K562 (cell line): ENCODE measurements around the gene NDST3. TPM values are rescaled to one million over a fixed set of nuclear protein-coding genes. Genes with fewer than 3 reads are reported as not detected.

ENCODE experiments used
- ATAC-seq: fragments of 200-7000 bp; cut with Tn5 transposase; 3 replicates; pipeline ENCODE4 v1.9.1; 2020; ENCODE audit warnings: moderate library complexity
- BruUV-seq: library from RNA; stranded (reverse); fragments of 400-500 nt; replicated peaks from 2 replicates; lab custom pipeline; 2021; lab: Mats Ljungman, UMichigan
- CTCF ChIA-PET: fragments of 300-600 bp; formaldehyde crosslinking; extraction: SDS; loops from one replicate; lab custom pipeline; 2021; ENCODE audit warnings: low intra/inter-chr PET ratio; lab: Yijun Ruan, JAX
- POLR2A ChIA-PET: fragments of 300-600, 350-650 bp; sonication (Branson Sonifier 250); formaldehyde crosslinking; extraction: SDS; loops from one replicate; lab custom pipeline; 2021; ENCODE audit warnings: antibody characterized with exemption, inconsistent platforms; lab: Yijun Ruan, JAX
- DNase-seq, 4 experiments: peaks; one replicate each; pipeline versions ENCODE4 v3.0.0 to v3.0.0-alpha.2; 2011 to 2018; ENCODE audit warnings: low spot score in 3 of 4, mixed read lengths in 3 of 4; ENCODE audit errors: extremely low read depth in 1 of 4
- FAIRE-seq: peaks from 2 replicates; lab custom pipeline; 2011; peaks lifted over from hg19 to GRCh38; lab: Jason Lieb, UNC
- H2AFZ ChIP-seq: 2 replicates; pipeline ENCODE4 v1.6.0; 2011; ENCODE audit warnings: low read depth, low read length, control low read depth, inconsistent platforms
- H3K27ac ChIP-seq: fragments of 200-600 bp; 3 replicates; pipeline ENCODE4 v1.8.0; 2011; ENCODE audit warnings: low read depth, mild to moderate bottlenecking, control low read depth, inconsistent platforms, low read length, moderate library complexity, mixed read lengths; ENCODE audit errors: extremely low read depth
- H3K27me3 ChIP-seq, 2 experiments: fragments of 300-600 bp in 1 of 2; 2 replicates in 1 of 2; 3 replicates in 1 of 2; pipeline versions ENCODE4 v1.6.0 to v1.8.0; 2011; ENCODE audit warnings: inconsistent platforms in 2 of 2, low read length in 2 of 2, mild to moderate bottlenecking in 1 of 2, mixed read lengths in 1 of 2, moderate library complexity in 1 of 2; ENCODE audit not compliant: control insufficient read depth in 2 of 2, insufficient read depth in 2 of 2
- H3K36me3 ChIP-seq: fragments of 300-600 bp; 3 replicates; pipeline ENCODE4 v1.8.0; 2011; ENCODE audit warnings: mild to moderate bottlenecking, low read length, inconsistent platforms; ENCODE audit not compliant: control insufficient read depth, insufficient read depth
- H3K4me1 ChIP-seq, 2 experiments: fragments of 200-600 bp in 1 of 2; replicated peaks in 1 of 2; 2 replicates in 1 of 2; 3 replicates in 1 of 2; pipeline versions ENCODE4 v1.5.1 to v1.8.0; 2011; ENCODE audit warnings: inconsistent platforms in 2 of 2, low read length in 2 of 2, mild to moderate bottlenecking in 1 of 2, mixed read lengths in 1 of 2, moderate library complexity in 1 of 2; ENCODE audit not compliant: control insufficient read depth in 2 of 2, insufficient read depth in 2 of 2
- H3K4me2 ChIP-seq: 2 replicates; pipeline ENCODE4 v1.6.1; 2011; ENCODE audit warnings: low read length, control low read depth, inconsistent platforms, mixed read lengths; ENCODE audit not compliant: insufficient read depth
- H3K4me3 ChIP-seq: fragments of 200-600 bp; sonication (generic), shearing (Covaris generic); 2 replicates; pipeline ENCODE4 v1.5.1; 2016; ENCODE audit warnings: control low read depth, inconsistent platforms
- H3K79me2 ChIP-seq: fragments of 200-600 bp; 3 replicates; pipeline ENCODE4 v1.8.0; 2011; ENCODE audit warnings: low read length, inconsistent platforms; ENCODE audit not compliant: control insufficient read depth, insufficient read depth
- H3K9ac ChIP-seq, 2 experiments: 2 replicates each; pipeline versions ENCODE4 v1.6.0 to v1.6.1; 2011; ENCODE audit warnings: low read depth in 2 of 2, low read length in 2 of 2, control low read depth in 1 of 2, inconsistent platforms in 1 of 2, mild to moderate bottlenecking in 1 of 2, mixed read lengths in 1 of 2; ENCODE audit not compliant: insufficient read depth in 1 of 2
- H3K9me1 ChIP-seq: one replicate; pipeline ENCODE4 v1.6.0; 2011; ENCODE audit warnings: inconsistent platforms, mild to moderate bottlenecking, low read length, moderate library complexity; ENCODE audit not compliant: control insufficient read depth, insufficient read depth
- H3K9me3 ChIP-seq: replicated peaks from 2 replicates; pipeline ENCODE4 v1.5.1; 2011; ENCODE audit warnings: low read depth, low read length, inconsistent platforms; ENCODE audit not compliant: control insufficient read depth, insufficient read depth
- H4K20me1 ChIP-seq: replicated peaks from 2 replicates; pipeline ENCODE4 v1.6.1; 2011; ENCODE audit warnings: low read length, inconsistent platforms, mixed read lengths; ENCODE audit not compliant: control insufficient read depth, insufficient read depth
- HNRNPUL1 ChIP-seq: fragments of 200-400 bp; formaldehyde crosslinking; IDR thresholded peaks from 2 replicates; pipeline ENCODE4 v1.6.1; 2017; ENCODE audit warnings: low read length
- POLR2A ChIP-seq: fragments of 450-650 bp; conservative IDR thresholded peaks from 2 replicates; pipeline ENCODE4 v1.6.1; 2016
- POLR3G ChIP-seq: IDR thresholded peaks from 2 replicates; pipeline ENCODE4 v1.6.1; 2011; ENCODE audit not compliant: insufficient read length, insufficient replicate concordance; ENCODE audit errors: extremely low read depth
- RBFOX2 ChIP-seq: fragments of 200-400 bp; formaldehyde crosslinking; IDR thresholded peaks from 2 replicates; pipeline ENCODE4 v1.6.1; 2017; ENCODE audit warnings: low read depth, mild to moderate bottlenecking, low read length, moderate library complexity
- SMARCC2 ChIP-seq: fragments of 450-650 bp; IDR thresholded peaks from 2 replicates; pipeline ENCODE4 v1.6.1; 2017; ENCODE audit warnings: antibody characterized with exemption, moderate library complexity, mild to moderate bottlenecking, low read depth
- SMC3 ChIP-seq: conservative IDR thresholded peaks from 2 replicates; pipeline ENCODE4 v1.6.1; 2011; ENCODE audit warnings: low read depth, low read length, improper control_type of control experiment; ENCODE audit not compliant: insufficient read depth
- TAL1 ChIP-seq: fragments of 450-650 bp; IDR thresholded peaks from 2 replicates; pipeline ENCODE4 v1.6.1; 2016; ENCODE audit warnings: mild to moderate bottlenecking
- ZNF124 ChIP-seq: sonication (generic); formaldehyde crosslinking; IDR thresholded peaks from 2 replicates; pipeline ENCODE4 v1.8.1; 2022; ENCODE audit warnings: missing genetic modification reagents
- ZNF174 ChIP-seq: fragments of 250-450 bp; sonication (Bioruptor Pico); IDR thresholded peaks from 2 replicates; pipeline ENCODE4 v1.4.0; 2020; ENCODE audit warnings: mild to moderate bottlenecking
- ZNF644 ChIP-seq: fragments of 200-800 bp; sonication (Bioruptor generic); IDR thresholded peaks from 2 replicates; pipeline ENCODE4 v1.6.1; 2016; ENCODE audit warnings: low read depth, missing genetic modification characterization, missing compliant biosample characterization
- WGBS: fragments of 100-300 bp; shearing (Covaris generic); methylation state at CpG from one replicate; pipeline ENCODE4 v1.1.6; 2016; ENCODE audit warnings: low coverage, mixed read lengths; ENCODE audit not compliant: insufficient coverage; ENCODE audit errors: missing lambda C conversion rate; 5-methylcytosine and 5-hydroxymethylcytosine counted together
- in situ Hi-C: fragments of 300-500 bp; cut with MboI; formaldehyde crosslinking; loops from 4 replicates; pipeline ENCODE4 v1.15.0; 2018; ENCODE audit warnings: inconsistent platforms, mixed read lengths
- intact Hi-C: fragments of 100-400 bp; cut with micrococcal nuclease; formaldehyde crosslinking; loops from 2 replicates; pipeline ENCODE4 v1.14.2; 2022
- polyA plus RNA-seq, 8 experiments: library from polyadenylated mRNA; depleted of rRNA in 4 of 8; stranded (reverse) in 5 of 8; unstranded in 3 of 8; fragments of >200 nt; fragmentation: Nextera tagmentation in 2 of 8; fragmentation: Illumina TruSeq in 1 of 8; extraction: Ambion mirVana in 2 of 8; extraction: Trizol in 1 of 8; gene quantifications; 2 replicates each; pipeline versions ENCODE4 v1.2.1 to v1.2.3, GENCODE V29; 2011 to 2014; ENCODE audit warnings: inconsistent platforms in 1 of 8, missing spikeins in 1 of 8
- total RNA-seq, 7 experiments: library from RNA; depleted of rRNA in 6 of 7; stranded (reverse); fragments of >200 nt in 6 of 7; fragmentation: Illumina TruSeq in 2 of 7; extraction: Trizol in 2 of 7; gene quantifications; 2 replicates each; pipeline versions ENCODE4 v1.2.1 to v1.2.3, GENCODE V29; 2011 to 2021; ENCODE audit warnings: low replicate concordance in 1 of 7
- TF ChIP-seq, protein P1 (sequence below), 2 experiments: fragments of 450-650 bp in 1 of 2; IDR thresholded peaks; 2 replicates each; pipeline ENCODE4 v1.6.1; 2011 to 2017; ENCODE audit warnings: low read depth in 2 of 2, antibody characterized with exemption in 1 of 2, borderline replicate concordance in 1 of 2, low read length in 1 of 2, mild to moderate bottlenecking in 1 of 2, mixed read lengths in 1 of 2; ENCODE audit not compliant: control insufficient read depth in 1 of 2
- TF ChIP-seq, protein P2 (sequence below): fragments of 250-450 bp; sonication (Bioruptor Pico); IDR thresholded peaks from 2 replicates; pipeline ENCODE4 v1.5.0; 2020; ENCODE audit warnings: mild to moderate bottlenecking

The NDST3 gene
- total and polyA plus RNA-seq, 9 of the 15 experiments (the other 6 are each of a cell fraction or from before 2014, with no cell fraction given) = not detected

DNA sequence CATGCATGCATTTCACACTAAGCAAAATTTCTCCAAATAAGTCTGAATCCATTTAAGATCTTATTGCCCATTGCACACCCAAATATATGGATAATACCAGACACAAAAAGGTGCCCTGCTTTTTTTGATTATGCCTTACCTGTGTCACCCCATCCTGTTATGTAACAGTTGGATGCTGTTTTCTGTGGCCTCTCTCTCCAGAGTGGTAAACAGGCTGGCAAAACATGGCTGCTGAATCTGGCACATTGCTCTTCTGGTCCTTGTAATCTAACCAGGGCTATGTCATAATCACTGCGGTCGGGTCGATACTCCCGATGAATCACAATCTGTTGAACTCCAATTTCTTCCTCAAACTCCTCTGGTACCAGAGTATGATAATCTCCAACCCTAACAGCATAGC, 248.4 kb downstream of the NDST3 start:
- Histone ChIP-seq H3K4me2 (no peak overlapping the region), H3K36me3 (peaks cover 34% of the 10 kb centered on the region), H3K27ac (no peak overlapping the region), H3K4me3 (no peak overlapping the region), H3K9me1 (no peaks in the 10 kb centered on the region), H3K4me1 (peaks cover 0 to 13% of the 10 kb centered on the region in 2 experiments; a peak in 3 of 5 replicates), H4K20me1 (no peaks in the 10 kb centered on the region), H2AFZ (no peak overlapping the region), H3K9ac (no peak overlapping the region), H3K27me3 (no peaks in the 10 kb centered on the region), H3K79me2 (peaks cover 37% of the 10 kb centered on the region), H3K9me3 (no peaks in the 10 kb centered on the region)
- POLR2A ChIA-PET = no interaction called here
- no TSS peak for BruUV-seq
- peak in 1 of 4 experiments; percentile 43 for DNase-seq
- intact Hi-C loops (loop anchor here (5.0 kb wide), 2 partner anchors 70 to 400 kb away; partner anchors contain the start of gene PRSS12), in situ Hi-C loops (loop anchor here (25.0 kb wide), 1 partner anchor 405 kb away; the partner anchor contains the start of gene METTL14)
- TF ChIP-seq TAL1 (no peak), ZNF174 (CRISPR knock-in tag) (no peak), SMARCC2 (no peak), RBFOX2 (0 out of 2 replicates have a peak, but pooled peaks have one; percentile 38), POLR3G (no peak), SMC3 (no peak), POLR2A (no peak), HNRNPUL1 (0 out of 2 replicates have a peak, but pooled peaks have one; percentile 37), ZNF644 (tag) (no peak), ZNF124 (CRISPR knock-in tag) (no peak)
- TF ChIP-seq, protein P1, sequence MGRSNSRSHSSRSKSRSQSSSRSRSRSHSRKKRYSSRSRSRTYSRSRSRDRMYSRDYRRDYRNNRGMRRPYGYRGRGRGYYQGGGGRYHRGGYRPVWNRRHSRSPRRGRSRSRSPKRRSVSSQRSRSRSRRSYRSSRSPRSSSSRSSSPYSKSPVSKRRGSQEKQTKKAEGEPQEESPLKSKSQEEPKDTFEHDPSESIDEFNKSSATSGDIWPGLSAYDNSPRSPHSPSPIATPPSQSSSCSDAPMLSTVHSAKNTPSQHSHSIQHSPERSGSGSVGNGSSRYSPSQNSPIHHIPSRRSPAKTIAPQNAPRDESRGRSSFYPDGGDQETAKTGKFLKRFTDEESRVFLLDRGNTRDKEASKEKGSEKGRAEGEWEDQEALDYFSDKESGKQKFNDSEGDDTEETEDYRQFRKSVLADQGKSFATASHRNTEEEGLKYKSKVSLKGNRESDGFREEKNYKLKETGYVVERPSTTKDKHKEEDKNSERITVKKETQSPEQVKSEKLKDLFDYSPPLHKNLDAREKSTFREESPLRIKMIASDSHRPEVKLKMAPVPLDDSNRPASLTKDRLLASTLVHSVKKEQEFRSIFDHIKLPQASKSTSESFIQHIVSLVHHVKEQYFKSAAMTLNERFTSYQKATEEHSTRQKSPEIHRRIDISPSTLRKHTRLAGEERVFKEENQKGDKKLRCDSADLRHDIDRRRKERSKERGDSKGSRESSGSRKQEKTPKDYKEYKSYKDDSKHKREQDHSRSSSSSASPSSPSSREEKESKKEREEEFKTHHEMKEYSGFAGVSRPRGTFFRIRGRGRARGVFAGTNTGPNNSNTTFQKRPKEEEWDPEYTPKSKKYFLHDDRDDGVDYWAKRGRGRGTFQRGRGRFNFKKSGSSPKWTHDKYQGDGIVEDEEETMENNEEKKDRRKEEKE (IDR thresholded peaks at IDR 0.05; ENCODE audit: borderline replicate concordance in 1 of 2, control insufficient read depth in 1 of 2, low read depth in 2 of 2, low read length in 1 of 2) = no peak
- TF ChIP-seq, protein P2, sequence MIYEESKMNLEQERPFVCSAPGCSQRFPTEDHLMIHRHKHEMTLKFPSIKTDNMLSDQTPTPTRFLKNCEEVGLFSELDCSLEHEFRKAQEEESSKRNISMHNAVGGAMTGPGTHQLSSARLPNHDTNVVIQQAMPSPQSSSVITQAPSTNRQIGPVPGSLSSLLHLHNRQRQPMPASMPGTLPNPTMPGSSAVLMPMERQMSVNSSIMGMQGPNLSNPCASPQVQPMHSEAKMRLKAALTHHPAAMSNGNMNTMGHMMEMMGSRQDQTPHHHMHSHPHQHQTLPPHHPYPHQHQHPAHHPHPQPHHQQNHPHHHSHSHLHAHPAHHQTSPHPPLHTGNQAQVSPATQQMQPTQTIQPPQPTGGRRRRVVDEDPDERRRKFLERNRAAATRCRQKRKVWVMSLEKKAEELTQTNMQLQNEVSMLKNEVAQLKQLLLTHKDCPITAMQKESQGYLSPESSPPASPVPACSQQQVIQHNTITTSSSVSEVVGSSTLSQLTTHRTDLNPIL (CRISPR knock-in tag) = no peak
- FAIRE-seq = no peak
- no peak for ATAC-seq
- CTCF ChIA-PET = no interaction called here
- WGBS = 2% methylated on average over 4 of the region's 4 CpGs
